Dermis microvascular lymphatic vessel endothelial cell (primary cell): ENCODE results near the gene BARHL1. TPM values are rescaled to one million over a fixed set of nuclear protein-coding genes. Genes with fewer than 3 reads are reported as not detected.
A peak's percentile ranks its signal among the peaks of the same experiment; 100 is the strongest.
"Not testable (repeated sequence)": the region's sequence is repeated elsewhere in the genome, so short reads cannot be mapped to it uniquely, and the experiment has no call there.

ENCODE experiments used
- DNase-seq, 2 donors: peaks; one replicate each; pipeline versions ENCODE4 v3.0.0 to v3.0.0-alpha.2; 2010; ENCODE audit warnings: low read depth in 2 of 2
- total RNA-seq: library from RNA; depleted of rRNA; stranded (reverse); fragments of >200 nt; gene quantifications from 2 replicates; pipeline ENCODE4 v1.2.1, GENCODE V29; 2014

The BARHL1 gene
- total RNA-seq, 1 donor from 2014 or later = not detected

DNA sequence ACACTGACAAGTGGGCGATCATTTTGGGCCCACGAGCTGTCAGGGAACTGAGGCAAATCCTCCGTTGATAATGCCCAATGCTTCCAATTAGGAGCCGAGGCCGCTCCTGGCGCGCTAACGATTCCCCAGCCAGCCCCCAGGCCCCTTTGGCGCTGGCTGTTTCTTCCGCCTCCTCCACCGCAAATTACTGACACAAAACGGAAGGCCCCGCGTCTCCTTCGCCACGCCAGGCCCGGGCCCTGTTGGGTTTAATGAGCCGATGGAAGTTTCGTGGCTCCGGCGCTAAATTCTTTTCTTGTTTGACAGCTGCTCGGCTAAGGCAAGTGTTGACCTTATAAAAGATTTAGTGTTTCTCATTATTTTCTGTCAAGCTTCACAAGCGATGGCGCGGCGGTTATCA lies 25.7 kb upstream of the BARHL1 start:
- no peak for DNase-seq

DNA sequence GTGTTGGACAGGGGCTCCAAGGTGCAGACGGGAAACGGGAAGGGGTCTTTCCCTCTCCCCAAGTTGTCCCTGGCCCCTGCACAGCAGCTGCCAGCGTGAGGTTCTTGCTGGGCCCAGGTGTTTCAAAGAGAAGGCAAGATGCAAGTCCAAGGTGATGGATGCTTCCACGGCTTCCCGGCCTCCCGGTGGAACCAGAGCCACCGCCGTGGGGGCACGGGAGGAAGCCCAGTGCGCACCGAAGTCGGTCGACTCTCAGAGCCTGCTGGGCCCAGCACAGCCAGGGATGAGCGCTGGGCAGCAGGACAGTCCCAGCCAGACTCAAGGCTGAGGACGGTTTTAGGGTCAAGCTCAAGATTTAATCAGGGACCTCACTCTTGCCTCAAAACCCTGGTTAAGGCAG lies 25.2 kb upstream of the BARHL1 start:
- no peak for DNase-seq

DNA sequence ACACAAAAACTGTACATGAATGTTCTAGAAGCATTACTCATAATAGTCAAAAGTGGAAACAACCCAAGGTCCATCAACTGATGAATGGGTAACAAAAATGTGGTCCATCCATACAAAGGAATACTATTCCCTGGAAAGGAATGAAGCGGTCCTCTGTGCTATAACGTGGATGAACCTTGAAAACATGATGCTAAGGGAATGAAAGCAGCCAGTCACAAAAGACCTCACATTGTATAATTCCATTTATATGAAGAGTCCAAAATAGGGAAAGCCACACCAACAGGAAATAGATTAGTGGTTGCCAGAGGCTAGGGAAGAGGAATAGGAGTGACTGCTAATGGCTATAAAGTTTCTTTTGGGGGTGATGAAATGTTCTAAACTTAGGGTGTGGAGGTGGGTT lies 22.7 kb upstream of the BARHL1 start:
- no peak for DNase-seq

- DNase-seq = peak in 1 of 2 donors; percentile 7
Observed at GRCh38 chr9:132560616-132561202, 21.7 kb upstream of the BARHL1 start.

DNA sequence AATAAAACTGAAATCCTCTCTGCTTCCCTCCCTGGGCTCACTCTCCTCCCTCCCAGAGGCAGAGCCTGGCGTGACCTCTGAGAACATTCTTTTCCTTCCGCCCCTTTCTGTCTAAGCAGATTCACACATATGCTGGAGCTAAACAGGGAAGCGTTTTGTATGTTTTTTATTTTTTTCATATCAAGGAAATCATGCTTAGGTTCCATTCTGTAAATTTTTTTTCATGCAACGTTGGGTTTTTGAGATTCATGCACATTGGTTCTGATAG lies 20.2 kb upstream of the BARHL1 start:
- DNase-seq = peak; percentile 17 to 35

- no peak for DNase-seq
Observed at GRCh38 chr9:132564526-132564925, 17.9 kb upstream of the BARHL1 start.

DNA sequence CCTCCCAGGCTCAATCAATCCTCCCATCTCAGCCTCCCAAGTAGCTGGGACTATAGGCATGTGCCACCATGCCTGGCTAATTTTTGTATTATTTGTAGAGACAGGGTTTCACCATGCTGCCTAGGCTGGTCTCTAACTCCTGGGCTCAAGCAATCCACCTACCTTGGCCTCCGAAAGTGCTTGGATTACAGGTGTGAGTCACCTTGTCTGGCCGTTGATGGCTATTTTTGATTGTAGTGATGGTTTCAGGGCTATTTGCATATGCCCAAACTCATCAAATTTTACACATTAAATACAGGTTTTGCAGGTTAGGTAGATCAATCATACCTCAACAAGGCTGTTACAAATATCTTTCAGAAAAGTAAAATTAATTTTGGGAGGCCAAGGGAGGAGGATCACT lies 13.6 kb upstream of the BARHL1 start:
- not testable (repeated sequence) for DNase-seq

- DNase-seq = no peak
Observed at GRCh38 chr9:132571806-132572600, 10.4 kb upstream of the BARHL1 start.

DNA sequence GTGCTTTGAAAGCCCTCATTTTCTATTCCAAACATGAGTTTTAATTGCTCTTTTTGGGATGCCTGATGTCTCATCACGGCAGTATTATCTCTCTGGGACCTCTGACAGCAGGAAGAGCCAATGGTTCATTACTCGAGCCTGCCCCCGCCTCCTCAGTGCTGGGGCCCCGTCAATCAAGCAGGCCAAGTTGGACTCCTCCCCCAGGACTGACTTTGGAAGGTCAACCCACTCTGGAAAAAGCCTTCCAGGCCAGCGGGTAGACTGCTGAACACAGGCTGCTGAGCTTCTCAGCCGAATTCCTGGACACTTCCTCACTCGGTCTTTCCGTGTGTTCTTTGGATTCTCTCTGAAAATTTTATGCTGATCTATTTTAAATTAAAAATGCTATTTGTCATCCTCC lies 9.5 kb upstream of the BARHL1 start:
- DNase-seq = no peak

DNA sequence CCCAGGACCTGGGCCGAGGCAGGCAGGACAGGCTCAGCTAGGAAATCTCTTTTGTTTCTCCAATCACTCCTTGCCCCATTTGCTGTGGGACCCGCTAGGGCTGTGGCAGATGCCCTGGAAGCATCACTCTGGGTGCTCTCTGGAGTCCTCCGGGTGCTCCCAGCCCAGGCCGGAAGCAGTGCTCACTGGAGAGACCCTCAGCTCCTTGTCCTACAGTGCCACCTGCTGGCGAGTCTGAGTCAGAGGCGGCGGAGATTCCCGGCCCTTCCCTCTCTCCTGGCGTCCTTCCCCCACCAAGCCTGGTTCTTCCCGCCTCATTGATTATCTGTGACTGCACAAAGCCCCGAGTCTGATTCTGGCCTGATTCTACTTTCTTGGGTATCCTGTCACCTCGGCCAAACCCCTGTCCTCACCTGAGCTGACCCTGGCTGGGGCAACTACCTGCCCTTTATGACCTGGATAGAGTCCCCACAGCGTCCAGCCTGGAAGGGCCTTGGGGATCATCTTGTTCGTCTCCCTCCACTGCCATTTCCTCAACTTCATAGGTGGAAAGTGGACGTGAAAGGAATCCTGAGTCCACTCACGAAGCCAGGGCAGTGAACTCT lies 7.3 kb upstream of the BARHL1 start:
- DNase-seq = peak; percentile 63 to 81

GRCh38 chr9:132575811-132576210 lies 6.6 kb upstream of the BARHL1 start:
- no peak for DNase-seq

DNA sequence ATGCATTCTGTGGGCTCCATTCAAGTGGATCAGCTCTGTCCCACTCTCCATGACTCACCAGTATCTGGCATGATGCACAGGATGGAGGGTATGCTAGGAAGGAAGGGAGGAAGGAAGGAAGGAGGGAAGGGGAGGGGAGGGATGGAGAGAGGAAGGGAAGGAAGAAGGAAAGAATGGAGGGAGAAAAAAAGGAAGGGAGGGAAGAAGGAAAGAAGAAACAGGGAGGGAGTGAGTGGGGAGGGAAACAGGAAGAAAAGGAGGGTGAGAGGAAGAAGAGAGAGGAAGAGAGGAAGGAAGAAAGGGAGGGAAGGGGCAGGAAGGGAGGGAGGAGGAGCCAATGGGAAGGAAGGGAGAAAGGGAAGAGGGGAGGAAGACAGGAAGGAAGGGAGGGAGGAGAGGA lies 5.3 kb upstream of the BARHL1 start:
- DNase-seq = no peak

GRCh38 chr9:132578367-132578932 lies 4.0 kb upstream of the BARHL1 start:
- no peak for DNase-seq

GRCh38 chr9:132579427-132579798 lies 3.0 kb upstream of the BARHL1 start:
- no peak for DNase-seq

DNA sequence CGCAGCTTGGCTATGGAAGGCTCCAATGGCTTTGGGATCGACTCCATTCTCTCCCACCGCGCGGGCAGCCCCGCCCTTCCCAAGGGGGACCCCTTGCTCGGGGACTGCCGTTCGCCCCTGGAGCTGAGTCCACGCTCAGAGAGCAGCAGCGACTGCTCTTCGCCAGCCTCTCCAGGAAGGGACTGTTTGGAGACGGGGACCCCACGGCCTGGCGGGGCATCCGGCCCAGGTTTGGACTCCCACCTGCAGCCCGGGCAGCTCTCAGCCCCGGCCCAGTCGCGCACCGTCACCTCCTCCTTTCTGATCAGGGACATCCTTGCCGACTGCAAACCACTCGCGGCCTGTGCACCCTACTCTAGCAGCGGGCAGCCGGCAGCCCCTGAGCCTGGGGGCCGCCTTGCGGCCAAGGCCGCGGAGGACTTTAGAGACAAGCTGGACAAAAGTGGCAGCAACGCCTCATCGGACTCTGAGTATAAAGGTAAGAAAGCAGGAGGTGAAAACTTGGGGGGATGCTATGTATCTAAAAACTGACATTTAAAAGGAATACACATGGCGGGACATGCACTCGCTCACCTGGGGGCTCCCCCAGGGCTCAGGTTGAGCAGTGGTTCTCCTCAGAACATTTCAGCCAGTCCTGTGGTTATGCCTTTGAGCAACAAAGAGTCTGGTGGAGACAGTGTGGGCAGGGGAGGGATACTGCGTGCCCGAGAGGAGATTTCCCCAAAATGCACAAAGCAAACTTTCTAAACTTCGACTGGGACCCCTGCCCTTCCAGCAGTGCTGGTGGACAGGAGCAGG lies 579 bp downstream of the BARHL1 start:
- no peak for DNase-seq

GRCh38 chr9:132583584-132584304 lies 1.3 kb downstream of the BARHL1 start:
- peak in 1 of 2 donors; percentile 34 for DNase-seq

- no peak for DNase-seq
Observed at GRCh38 chr9:132584601-132585560, 2.5 kb downstream of the BARHL1 start.

- no peak for DNase-seq
Observed at GRCh38 chr9:132585954-132586829, 3.8 kb downstream of the BARHL1 start.
